BJ (cell line): Measurements from ENCODE around the gene MAP3K4. TPM values are rescaled to one million over a fixed set of nuclear protein-coding genes. Genes with fewer than 3 reads are reported as not detected.

ENCODE experiments used
- CTCF ChIA-PET: fragments of 350-600 bp; formaldehyde crosslinking; extraction: SDS; loops from one replicate; lab custom pipeline; 2021; ENCODE audit warnings: antibody characterized with exemption, inconsistent platforms; lab: Yijun Ruan, JAX
- POLR2A ChIA-PET: fragments of 300-600 bp; sonication (Branson Sonifier 250); formaldehyde crosslinking; extraction: SDS; loops from one replicate; lab custom pipeline; 2021; ENCODE audit warnings: antibody characterized with exemption; lab: Charles Lee
- DNase-seq: peaks from one replicate; pipeline ENCODE4 v3.0.0-alpha.2; 2011; ENCODE audit warnings: low read depth
- H3K27me3 ChIP-seq: 2 replicates; pipeline ENCODE4 v1.6.0; 2011; ENCODE audit warnings: low read length; ENCODE audit not compliant: control insufficient read depth, insufficient read depth
- H3K36me3 ChIP-seq: 2 replicates; pipeline ENCODE4 v1.5.1; 2011; ENCODE audit warnings: low read length; ENCODE audit not compliant: control insufficient read depth, insufficient read depth
- H3K4me3 ChIP-seq: 2 replicates; pipeline ENCODE4 v1.5.1; 2011; ENCODE audit warnings: low read depth, mild to moderate bottlenecking, control low read depth, low read length
- CTCF ChIP-seq: IDR thresholded peaks from 2 replicates; pipeline ENCODE4 v1.5.1; 2011; ENCODE audit warnings: low read depth, mild to moderate bottlenecking, control low read depth, inconsistent platforms, low read length, moderate library complexity; ENCODE audit not compliant: insufficient read depth
- polyA plus RNA-seq: library from polyadenylated mRNA; depleted of rRNA; stranded (reverse); fragments of >200 nt; gene quantifications from 2 replicates; pipeline ENCODE4 v1.2.3, GENCODE V29; 2011

The MAP3K4 gene
- polyA plus RNA-seq, 1 experiment = 5.3 TPM

- Histone ChIP-seq H3K36me3 (no peaks in the 10 kb centered on the region), H3K27me3 (peaks cover 2% of the 10 kb centered on the region; the same call in 1 of the 2 replicates), H3K4me3 (no peak overlapping the region)
- no peak for TF ChIP-seq CTCF
- DNase-seq = no peak
- ChIA-PET POLR2A (no interaction called here), CTCF (interaction anchor here (0.9 to 1.5 kb wide), 2 partner anchors 17 to 36 kb away, joined by 3 to 4 read pairs; no protein-coding TSS in a partner anchor)
Measured at GRCh38 chr6:160956300-160957035, 35.1 kb upstream of the MAP3K4 start.

- Histone ChIP-seq H3K27me3 (peaks cover 2% of the 10 kb centered on the region; the same call in 1 of the 2 replicates), H3K36me3 (no peaks in the 10 kb centered on the region), H3K4me3 (no peak overlapping the region)
- no peak for TF ChIP-seq CTCF
- ChIA-PET CTCF (no interaction called here), POLR2A (no interaction called here)
- no peak for DNase-seq
Measured at GRCh38 chr6:160959726-160960435, 31.7 kb upstream of the MAP3K4 start.

DNA sequence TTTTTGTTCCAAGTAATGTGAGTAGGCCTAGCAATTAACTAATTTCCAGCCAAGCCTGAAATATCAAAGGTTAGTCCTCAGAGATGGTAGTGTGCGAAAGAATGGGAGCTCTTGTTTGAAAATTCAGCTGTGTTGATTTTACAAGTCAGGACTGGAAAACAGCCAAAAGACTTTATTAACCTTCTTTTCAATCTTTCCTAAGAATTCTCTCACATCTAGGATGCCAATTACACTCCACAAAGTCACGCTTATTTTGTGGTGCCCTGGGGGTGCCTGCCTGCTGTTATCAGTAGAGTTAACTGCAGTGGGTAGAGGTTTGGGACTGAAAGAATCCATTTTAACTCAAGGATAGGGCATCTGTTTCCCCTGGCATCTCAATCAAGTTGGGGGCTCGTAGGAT is 30.7 kb upstream of the MAP3K4 start:
- H3K27me3 ChIP-seq = peaks cover 4% of the 10 kb centered on the region
- no peak for DNase-seq
- POLR2A ChIA-PET = no interaction called here
- H3K4me3 ChIP-seq = no peak overlapping the region
- no peaks in the 10 kb centered on the region for H3K36me3 ChIP-seq
- CTCF ChIA-PET = no interaction called here
- no peak for TF ChIP-seq CTCF

GRCh38 chr6:160962835-160963623 is 28.5 kb upstream of the MAP3K4 start:
- Histone ChIP-seq H3K27me3 (peaks cover 2% of the 10 kb centered on the region), H3K4me3 (no peak overlapping the region), H3K36me3 (no peaks in the 10 kb centered on the region)
- no peak for TF ChIP-seq CTCF
- no peak for DNase-seq
- ChIA-PET CTCF (no interaction called here), POLR2A (no interaction called here)

- CTCF ChIA-PET = no interaction called here
Measured at GRCh38 chr6:160963651-160964050, 27.9 kb upstream of the MAP3K4 start.

More at GRCh38 chr6:160963651-160964050, 27.9 kb upstream of the MAP3K4 start:
- Histone ChIP-seq H3K36me3 (no peaks in the 10 kb centered on the region), H3K27me3 (peaks cover 2% of the 10 kb centered on the region), H3K4me3 (no peak overlapping the region)
- DNase-seq = no peak
- POLR2A ChIA-PET = no interaction called here
- TF ChIP-seq CTCF = no peak
